ENCODE measurements around the gene SDK1.

SDK1 gene

DNA sequence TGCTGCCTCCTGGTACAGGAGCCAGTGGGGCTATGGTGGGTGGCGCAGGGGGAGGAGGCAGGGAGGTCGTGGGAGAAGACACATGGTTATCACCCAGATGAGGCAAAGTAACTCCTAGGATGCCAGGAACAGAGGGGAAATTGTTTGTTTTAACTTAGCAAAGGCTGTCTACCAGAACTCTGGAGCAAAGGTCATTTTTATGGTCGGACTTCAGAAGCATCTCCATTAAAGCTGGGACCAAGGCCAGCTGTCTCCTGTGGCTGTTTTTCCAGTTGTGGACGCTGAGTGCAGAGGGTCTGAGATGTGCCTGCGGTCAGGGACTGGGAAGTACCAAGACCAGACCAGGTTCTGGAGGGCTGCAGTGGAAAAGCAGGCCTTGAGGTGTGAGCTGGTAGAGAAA lies 855.1 kb downstream of the SDK1 start:
- no peak for DNase-seq
- H3K9me3 ChIP-seq, result no peaks in the 10 kb centered on the region; the same call in 1 of the 2 replicates
- H3K27me3 ChIP-seq, result no peaks in the 10 kb centered on the region
- no peak for TF ChIP-seq CTCF (IDR thresholded peaks at IDR 0.05; ENCODE audit: low read depth, low read length)
- no peaks in the 10 kb centered on the region for H3K4me1 ChIP-seq
- H3K4me3 ChIP-seq (ENCODE audit: low read depth, low read length), result no peak overlapping the region
- H3K36me3 ChIP-seq, result no peaks in the 10 kb centered on the region

GRCh38 chr7:4157651-4158050 lies 856.6 kb downstream of the SDK1 start:
- no peak for DNase-seq
- no peak for TF ChIP-seq CTCF (IDR thresholded peaks at IDR 0.05; ENCODE audit: low read depth, low read length)

DNA sequence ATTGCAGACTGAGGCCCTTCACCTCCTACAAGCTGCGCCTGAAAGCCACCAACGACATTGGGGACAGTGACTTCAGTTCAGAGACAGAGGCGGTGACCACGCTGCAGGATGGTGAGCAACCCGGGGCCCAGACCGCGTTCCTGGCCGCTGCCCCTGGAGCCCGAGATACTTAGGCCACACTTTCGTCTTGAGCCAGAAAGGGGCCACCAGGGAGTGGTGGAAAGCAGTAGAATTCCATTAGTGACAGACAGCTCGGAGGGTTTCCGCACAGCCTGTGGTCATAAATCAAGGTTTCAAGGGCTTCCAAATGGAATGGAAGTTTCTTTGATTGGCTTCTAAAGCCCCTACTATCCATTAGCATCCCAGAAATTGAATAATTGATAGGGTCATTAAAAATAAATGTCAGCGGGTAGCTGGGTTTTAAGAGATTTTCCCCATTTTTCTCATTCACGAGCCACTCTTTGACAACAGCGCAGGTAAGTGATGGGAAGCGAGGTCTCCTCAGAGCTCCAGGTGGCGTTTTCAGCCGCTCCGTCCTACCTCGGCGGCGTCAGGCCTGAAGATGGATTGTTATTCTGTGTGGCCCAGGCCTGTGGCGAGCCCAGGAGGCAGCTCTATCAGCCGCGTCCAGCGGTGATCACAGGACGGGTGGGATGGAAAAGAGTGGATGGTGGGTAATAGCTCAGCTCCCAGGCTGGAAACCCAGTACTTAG lies 857.5 kb downstream of the SDK1 start:
- Histone ChIP-seq H3K4me1 (no peaks in the 10 kb centered on the region), H3K27me3 (no peaks in the 10 kb centered on the region), H3K4me3 (ENCODE audit: low read depth, low read length) (no peak overlapping the region), H3K9me3 (no peaks in the 10 kb centered on the region; the same call in 1 of the 2 replicates), H3K36me3 (no peaks in the 10 kb centered on the region)
- no peak for TF ChIP-seq CTCF (IDR thresholded peaks at IDR 0.05; ENCODE audit: low read depth, low read length)
- DNase-seq, result no peak

More at GRCh38 chr7:4157651-4158050, 856.6 kb downstream of the SDK1 start:
- Histone ChIP-seq H3K4me3 (ENCODE audit: low read depth, low read length) (no peak overlapping the region), H3K9me3 (no peaks in the 10 kb centered on the region; the same call in 1 of the 2 replicates), H3K27me3 (no peaks in the 10 kb centered on the region), H3K36me3 (no peaks in the 10 kb centered on the region), H3K4me1 (no peaks in the 10 kb centered on the region)

- no peaks in the 10 kb centered on the region; the same call in 1 of the 2 replicates for H3K9me3 ChIP-seq
- no peak for DNase-seq
Measured at GRCh38 chr7:4159154-4159501, 858.1 kb downstream of the SDK1 start.

GRCh38 chr7:4159761-4160554 lies 858.9 kb downstream of the SDK1 start:
- no peaks in the 10 kb centered on the region for H3K27me3 ChIP-seq
- no peak for TF ChIP-seq CTCF (IDR thresholded peaks at IDR 0.05; ENCODE audit: low read depth, low read length)

More at GRCh38 chr7:4159154-4159501, 858.1 kb downstream of the SDK1 start:
- Histone ChIP-seq H3K4me1 (no peaks in the 10 kb centered on the region), H3K36me3 (no peaks in the 10 kb centered on the region), H3K4me3 (ENCODE audit: low read depth, low read length) (no peak overlapping the region), H3K27me3 (no peaks in the 10 kb centered on the region)
- TF ChIP-seq CTCF (IDR thresholded peaks at IDR 0.05; ENCODE audit: low read depth, low read length), result no peak

More at GRCh38 chr7:4159761-4160554, 858.9 kb downstream of the SDK1 start:
- no peak overlapping the region for H3K4me3 ChIP-seq (ENCODE audit: low read depth, low read length)
- DNase-seq, result no peak
- no peaks in the 10 kb centered on the region for H3K36me3 ChIP-seq
- no peaks in the 10 kb centered on the region for H3K4me1 ChIP-seq
- H3K9me3 ChIP-seq, result no peaks in the 10 kb centered on the region; the same call in 1 of the 2 replicates
